ENCODE data around the gene RRP1. TPM values are rescaled to one million over a fixed set of nuclear protein-coding genes. Genes with fewer than 3 reads are reported as not detected.

RRP1 gene
- total and polyA plus RNA-seq, 2 of the 13 experiments (the other 11 are each of a cell fraction or from before 2014, with no cell fraction given): 20.1 to 35.1 TPM

- ChIA-PET POLR2A (no interaction called here), CTCF (ENCODE audit: low intra/inter-chr PET ratio, low total read pairs) (interaction anchor here (1.1 to 2.1 kb wide), 4 partner anchors 101 to 166 kb away, joined by 3 to 11 read pairs (median 10); no protein-coding TSS in a partner anchor)
- H3K27ac ChIP-seq (ENCODE audit: extremely low read length, insufficient read depth, low read length): no peak overlapping the region
- in situ Hi-C loops (cut with HindIII; ENCODE audit: extremely low pct_ligation_motif_present, low pct_unique_long_range_greater_than_20kb): loop anchor here (5.0 kb wide), 1 partner anchor 127 kb away; no protein-coding TSS in a partner anchor
- H3K79me2 ChIP-seq (ENCODE audit: insufficient read depth, low read length): no peaks in the 10 kb centered on the region
- no TSS peak for BruUV-seq (replicated peaks)
- H3K4me3 ChIP-seq (replicated peaks in 1 of 3; ENCODE audit: insufficient read depth in 1 of 3, low read depth in 2 of 3, low read length in 3 of 3): no peak overlapping the region
- DNase-seq (ENCODE audit: low spot score) (no peak), FAIRE-seq (no peak), ATAC-seq (no peak)
- H3K9ac ChIP-seq (ENCODE audit: insufficient read depth, low read depth, low read length): no peak overlapping the region
- H2AFZ ChIP-seq (ENCODE audit: low read length): no peak overlapping the region
- H3K27me3 ChIP-seq (ENCODE audit: control insufficient read depth in 1 of 2, insufficient read depth in 2 of 2, low read length in 2 of 2): peaks cover 0 to 2% of the 10 kb centered on the region in 2 experiments; a peak in 2 of 5 replicates
- no peak overlapping the region for H3K4me2 ChIP-seq (ENCODE audit: low read depth, low read length)
- peaks cover 40% of the 10 kb centered on the region for H3K4me1 ChIP-seq (ENCODE audit: insufficient read depth, low read length)
- 82% methylated on average over 18 of the region's 26 CpGs for WGBS (ENCODE audit: low lambda C conversion rate)
- TF ChIP-seq MEF2D (CRISPR knock-in tag; IDR thresholded peaks at IDR 0.05) (no peak), CHD4 (IDR thresholded peaks at IDR 0.05; ENCODE audit: borderline replicate concordance, low read length) (no peak), RXRB (CRISPR knock-in tag; IDR thresholded peaks at IDR 0.05; ENCODE audit: borderline replicate concordance) (no peak), ZEB1 (IDR thresholded peaks at IDR 0.05; ENCODE audit: insufficient replicate concordance, low read depth) (no peak), ZNF674 (CRISPR knock-in tag; IDR thresholded peaks at IDR 0.05; ENCODE audit: low read depth) (no peak), ZNF501 (CRISPR knock-in tag; IDR thresholded peaks at IDR 0.05) (no peak), MIER2 (CRISPR knock-in tag; IDR thresholded peaks at IDR 0.05) (no peak), FOXM1 (CRISPR knock-in tag; IDR thresholded peaks at IDR 0.05) (no peak)
- TF ChIP-seq, protein P1, sequence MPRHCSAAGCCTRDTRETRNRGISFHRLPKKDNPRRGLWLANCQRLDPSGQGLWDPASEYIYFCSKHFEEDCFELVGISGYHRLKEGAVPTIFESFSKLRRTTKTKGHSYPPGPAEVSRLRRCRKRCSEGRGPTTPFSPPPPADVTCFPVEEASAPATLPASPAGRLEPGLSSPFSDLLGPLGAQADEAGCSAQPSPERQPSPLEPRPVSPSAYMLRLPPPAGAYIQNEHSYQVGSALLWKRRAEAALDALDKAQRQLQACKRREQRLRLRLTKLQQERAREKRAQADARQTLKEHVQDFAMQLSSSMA (CRISPR knock-in tag; IDR thresholded peaks at IDR 0.05): no peak
- TF ChIP-seq, protein P2, sequence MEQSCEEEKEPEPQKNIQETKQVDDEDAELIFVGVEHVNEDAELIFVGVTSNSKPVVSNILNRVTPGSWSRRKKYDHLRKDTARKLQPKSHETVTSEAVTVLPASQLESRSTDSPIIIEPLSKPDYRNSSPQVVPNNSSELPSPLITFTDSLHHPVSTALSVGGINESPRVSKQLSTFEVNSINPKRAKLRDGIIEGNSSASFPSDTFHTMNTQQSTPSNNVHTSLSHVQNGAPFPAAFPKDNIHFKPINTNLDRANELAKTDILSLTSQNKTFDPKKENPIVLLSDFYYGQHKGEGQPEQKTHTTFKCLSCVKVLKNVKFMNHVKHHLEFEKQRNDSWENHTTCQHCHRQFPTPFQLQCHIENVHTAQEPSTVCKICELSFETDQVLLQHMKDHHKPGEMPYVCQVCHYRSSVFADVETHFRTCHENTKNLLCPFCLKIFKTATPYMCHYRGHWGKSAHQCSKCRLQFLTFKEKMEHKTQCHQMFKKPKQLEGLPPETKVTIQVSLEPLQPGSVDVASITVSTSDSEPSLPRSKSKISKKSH (CRISPR knock-in tag; IDR thresholded peaks at IDR 0.05; ENCODE audit: borderline replicate concordance): no peak
- TF ChIP-seq, protein P3, sequence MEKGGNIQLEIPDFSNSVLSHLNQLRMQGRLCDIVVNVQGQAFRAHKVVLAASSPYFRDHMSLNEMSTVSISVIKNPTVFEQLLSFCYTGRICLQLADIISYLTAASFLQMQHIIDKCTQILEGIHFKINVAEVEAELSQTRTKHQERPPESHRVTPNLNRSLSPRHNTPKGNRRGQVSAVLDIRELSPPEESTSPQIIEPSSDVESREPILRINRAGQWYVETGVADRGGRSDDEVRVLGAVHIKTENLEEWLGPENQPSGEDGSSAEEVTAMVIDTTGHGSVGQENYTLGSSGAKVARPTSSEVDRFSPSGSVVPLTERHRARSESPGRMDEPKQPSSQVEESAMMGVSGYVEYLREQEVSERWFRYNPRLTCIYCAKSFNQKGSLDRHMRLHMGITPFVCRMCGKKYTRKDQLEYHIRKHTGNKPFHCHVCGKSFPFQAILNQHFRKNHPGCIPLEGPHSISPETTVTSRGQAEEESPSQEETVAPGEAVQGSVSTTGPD (CRISPR knock-in tag; IDR thresholded peaks at IDR 0.05): no peak
- no peaks in the 10 kb centered on the region for H4K20me1 ChIP-seq (ENCODE audit: insufficient read depth, low read length)
- H3K36me3 ChIP-seq (replicated peaks in 1 of 2; ENCODE audit: control insufficient read depth in 1 of 2, insufficient read depth in 2 of 2, low read length in 2 of 2): peaks cover 1 to 4% of the 10 kb centered on the region in 2 experiments; a peak in 2 of 5 replicates
- no peaks in the 10 kb centered on the region for H3K9me3 ChIP-seq (ENCODE audit: low read length)
- intact Hi-C loops (cut with micrococcal nuclease; ENCODE audit: unreplicated experiment): loop anchor here (2.0 to 10.0 kb wide), 2 partner anchors 105 to 129 kb away; no protein-coding TSS in a partner anchor
Measured at GRCh38 chr21:43809853-43810504, 20.6 kb downstream of the RRP1 start.
